Psoas muscle (tissue), 8 donors: ENCODE results near the gene RALA. TPM values are rescaled to one million over a fixed set of nuclear protein-coding genes. Genes with fewer than 3 reads are reported as not detected.

Experiments used
- ATAC-seq, 4 donors: fragments of 200-7000 bp; cut with Tn5 transposase; one replicate each; pipeline ENCODE4 v1.9.1; 2020; ENCODE audit warnings: moderate library complexity in 3 of 4, mild to moderate bottlenecking in 2 of 4
- DNase-seq, 2 donors: peaks; one replicate each; pipeline ENCODE4 v3.0.0-alpha.2; 2020
- H3K27ac ChIP-seq: fragments of 200-600 bp; one replicate; pipeline ENCODE4 v1.8.0; 2022
- H3K27me3 ChIP-seq, 3 donors: fragments of 200-600 bp in 1 of 3; one replicate each; pipeline versions ENCODE4 v1.6.1 to v1.8.0; 2013 to 2022; ENCODE audit warnings: low read length in 2 of 3, mild to moderate bottlenecking in 2 of 3, moderate library complexity in 1 of 3; ENCODE audit not compliant: insufficient read depth in 3 of 3
- H3K36me3 ChIP-seq, 2 donors: fragments of 200-600 bp in 1 of 2; one replicate each; pipeline versions ENCODE4 v1.6.1 to v1.8.0; 2013 to 2022; ENCODE audit warnings: low read depth in 1 of 2, mild to moderate bottlenecking in 1 of 2, moderate library complexity in 1 of 2; ENCODE audit not compliant: insufficient read depth in 1 of 2
- H3K4me1 ChIP-seq: fragments of 200-600 bp; one replicate; pipeline ENCODE4 v1.8.0; 2022
- H3K4me3 ChIP-seq: fragments of 200-600 bp; one replicate; pipeline ENCODE4 v1.8.0; 2022; ENCODE audit warnings: mild to moderate bottlenecking
- H3K9me3 ChIP-seq: fragments of 200-600 bp; one replicate; pipeline ENCODE4 v1.8.0; 2022
- CTCF ChIP-seq: fragments of 200-600 bp; IDR thresholded peaks from one replicate; pipeline ENCODE4 v1.8.0; 2022; ENCODE audit warnings: antibody characterized with exemption
- WGBS, 3 donors: extraction: QIAGEN DNeasy Blood & Tissue Kit; methylation state at CpG; one replicate each; pipeline versions ENCODE4 v1.1.6 to v1.1.7; 2013; 5-methylcytosine and 5-hydroxymethylcytosine counted together
- intact Hi-C, 2 donors: fragments of 100-400 bp; cut with DNase I; formaldehyde crosslinking; loops; one replicate each; pipeline versions ENCODE4 v1.11.0 to v1.14.2; 2022
- polyA plus RNA-seq, 3 donors: library from polyadenylated mRNA; stranded (reverse); fragments of 200-250 nt; gene quantifications; one replicate each; pipeline ENCODE4 v1.2.3, GENCODE V29; 2013
- total RNA-seq, 4 donors: library from RNA; stranded (reverse); fragmentation: NEBNext Ultra II Directional in 2 of 4; extraction: Animal tissue kit (Norgen Biotek cat#: 25700) in 2 of 4; gene quantifications; one replicate each; pipeline versions ENCODE4 v1.2.1 to v1.2.4, GENCODE V29; 2021 to 2023
- donor health status: healthy with polysubstance abuse.
- donor health status: DM: no; HTN: no; CAD: no; lungs with moderate emphysema.
- donor health status: Bipolar disorder and iron deficiency.
- donor health status: healthy.
- donor health status: DM: yes; HTN: yes; CAD: no.
- donor health status: DM: no; HTN: no; CAD: no.
- donor health status: DM: no; HTN: no; CAD: no.
- donor health status: DM: yes; HTN: yes; CAD: no.

The RALA gene
- total and polyA plus RNA-seq, 7 donors, result 15.1 to 33.9 (median 17.9) TPM

GRCh38 chr7:39582536-39582935, 40.8 kb upstream of the RALA start:
- Histone ChIP-seq H3K4me1 (no peaks in the 10 kb centered on the region), H3K36me3 (no peaks in the 10 kb centered on the region), H3K27me3 (no peaks in the 10 kb centered on the region), H3K4me3 (no peak overlapping the region), H3K27ac (no peak overlapping the region), H3K9me3 (no peaks in the 10 kb centered on the region)
- intact Hi-C loops, result loop anchor here in 1 of 2 donors (5.0 kb wide), 1 partner anchor 40 kb away; the partner anchor contains the start of gene RALA
- ATAC-seq, result no peak
- no peak for DNase-seq
- TF ChIP-seq CTCF, result no peak
- 83 to 90% (median 89%) methylated on average over 2 of the region's 2 CpGs for WGBS, 3 donors

GRCh38 chr7:39583539-39583938, 39.8 kb upstream of the RALA start:
- WGBS, 3 donors, result 74 to 84% (median 82%) methylated on average over 2 of the region's 2 CpGs
- DNase-seq (no peak), ATAC-seq (no peak)
- no peaks in the 10 kb centered on the region for H3K9me3 ChIP-seq
- H3K36me3 ChIP-seq, result no peaks in the 10 kb centered on the region
- no peaks in the 10 kb centered on the region for H3K27me3 ChIP-seq
- intact Hi-C loops, result loop anchor here in 1 of 2 donors (5.0 kb wide), 1 partner anchor 39 kb away; the partner anchor contains the start of gene RALA
- no peak overlapping the region for H3K27ac ChIP-seq
- no peaks in the 10 kb centered on the region for H3K4me1 ChIP-seq
- TF ChIP-seq CTCF, result no peak
- no peak overlapping the region for H3K4me3 ChIP-seq

- Histone ChIP-seq H3K27ac (no peak overlapping the region), H3K4me3 (no peak overlapping the region), H3K36me3 (no peaks in the 10 kb centered on the region), H3K4me1 (no peaks in the 10 kb centered on the region), H3K9me3 (no peaks in the 10 kb centered on the region), H3K27me3 (no peaks in the 10 kb centered on the region)
- intact Hi-C loops, result no loop called here
- ATAC-seq (no peak), DNase-seq (no peak)
- TF ChIP-seq CTCF, result no peak
These were observed 36.0 kb upstream of the RALA start for GRCh38 chr7:39587393-39587792.

DNA sequence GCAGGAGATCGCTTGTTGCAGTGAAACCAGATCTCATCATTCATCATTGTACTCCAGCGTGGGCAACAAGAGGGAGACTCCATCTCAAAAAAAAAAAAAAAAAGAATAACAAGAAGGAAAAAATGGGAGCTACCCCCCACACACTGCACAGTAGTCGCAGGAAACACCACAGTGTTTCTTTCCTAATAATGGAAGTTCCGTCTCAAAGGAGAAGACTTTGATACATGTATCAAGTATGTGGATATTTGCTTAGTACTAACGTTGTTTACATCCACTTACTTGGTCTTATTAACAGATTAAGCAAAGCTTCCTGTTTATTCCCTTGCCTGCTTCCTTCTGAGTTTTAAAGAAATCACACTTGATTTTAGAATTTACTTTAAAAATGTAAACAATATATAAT, 35.0 kb upstream of the RALA start:
- H3K4me1 ChIP-seq, result no peaks in the 10 kb centered on the region
- WGBS, 3 donors, result 64 to 65% (median 65%) methylated on average over 5 of the region's 5 CpGs
- no peaks in the 10 kb centered on the region for H3K27me3 ChIP-seq
- no peaks in the 10 kb centered on the region for H3K9me3 ChIP-seq
- no peak overlapping the region for H3K4me3 ChIP-seq
- no peak overlapping the region for H3K27ac ChIP-seq
- H3K36me3 ChIP-seq, result no peaks in the 10 kb centered on the region
- no peak for ATAC-seq
- no peak for DNase-seq
- TF ChIP-seq CTCF, result no peak
- intact Hi-C loops, result no loop called here
